RCC 7860 (cell line): Measurements from ENCODE around the gene RHBDD1.

Experiments
- DNase-seq: peaks from one replicate; pipeline ENCODE4 v3.0.0-alpha.2; 2015; ENCODE audit warnings: low spot score
- FAIRE-seq: peaks from 2 replicates; lab custom pipeline; 2012; peaks lifted over from hg19 to GRCh38; lab: Jason Lieb, UNC

Gene RHBDD1

GRCh38 chr2:227016894-227017293 lies 181.0 kb downstream of the RHBDD1 start:
- no peak for FAIRE-seq
- DNase-seq = no peak

DNA sequence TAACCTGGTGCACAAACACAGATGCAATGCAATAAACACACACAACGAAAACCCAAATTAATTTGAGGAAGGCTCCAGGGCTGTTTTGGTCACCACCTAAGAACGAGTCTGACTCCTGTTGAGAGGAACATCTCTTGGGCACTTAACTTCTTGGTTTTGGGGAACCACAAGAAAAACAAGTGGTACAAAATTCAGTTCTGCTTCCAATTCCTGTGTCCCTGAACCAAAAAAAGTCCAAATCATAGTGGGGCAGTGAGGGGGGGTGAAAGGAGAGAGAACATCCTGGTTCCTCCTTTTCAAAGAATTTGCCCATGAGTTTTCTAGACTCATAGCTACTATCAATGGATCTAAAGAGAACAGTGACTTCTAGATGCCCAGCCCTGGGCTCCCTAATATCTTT lies 184.6 kb downstream of the RHBDD1 start:
- no peak for FAIRE-seq

DNA sequence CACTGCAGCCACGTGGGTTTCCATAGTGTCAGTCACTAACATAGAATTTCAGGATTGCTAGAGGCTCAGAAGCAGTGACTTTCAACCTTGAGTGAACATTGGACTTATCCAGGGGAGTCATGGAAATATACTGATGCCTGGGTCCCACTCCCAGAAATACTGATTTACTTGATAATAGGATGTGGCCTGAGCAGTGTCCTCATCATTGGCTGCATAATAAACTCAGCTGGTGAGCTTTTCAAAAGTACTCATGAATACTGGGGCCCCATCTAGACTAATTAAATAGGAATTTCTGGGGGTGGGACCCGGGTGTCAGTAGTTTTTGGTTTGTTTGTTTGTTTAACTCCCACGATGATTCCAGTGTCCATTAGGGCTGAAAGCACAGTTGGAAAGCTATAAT lies 186.8 kb downstream of the RHBDD1 start:
- no peak for FAIRE-seq

More for the DNA sequence above, 184.6 kb downstream of the RHBDD1 start:
- no peak for DNase-seq

GRCh38 chr2:227025510-227025909 lies 189.7 kb downstream of the RHBDD1 start:
- FAIRE-seq (no peak), DNase-seq (no peak)

More for the DNA sequence above, 186.8 kb downstream of the RHBDD1 start:
- no peak for DNase-seq

DNA sequence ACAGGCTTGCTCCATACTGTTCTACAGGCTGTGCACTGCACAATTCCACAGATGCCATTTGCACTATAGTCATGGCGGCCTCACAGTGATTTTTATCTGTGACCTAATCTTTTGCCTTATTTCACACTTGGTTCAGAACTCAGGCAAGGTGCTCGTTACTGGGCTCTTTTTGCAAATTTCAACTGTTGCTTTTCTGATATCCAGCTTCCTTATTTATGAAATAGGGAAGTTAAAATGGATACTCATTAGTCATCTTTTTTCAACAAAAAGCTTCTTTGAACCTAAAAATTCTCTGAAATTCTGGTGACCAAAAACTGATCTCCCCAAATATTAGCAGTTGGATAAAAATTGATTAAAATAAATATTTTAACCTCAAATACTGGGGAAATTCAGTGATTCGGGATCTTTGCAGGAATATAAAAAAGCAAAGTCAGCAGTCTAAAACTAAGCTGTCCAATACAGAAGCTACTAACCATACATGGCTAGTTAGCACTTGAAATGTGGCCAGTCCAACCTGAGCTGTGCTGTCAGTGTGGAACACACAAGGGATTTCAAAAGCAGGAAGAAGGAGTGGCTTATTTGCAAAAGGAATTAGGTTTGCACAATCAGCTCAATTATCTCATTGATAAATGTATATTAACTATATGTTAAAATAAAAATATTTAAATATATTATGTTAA lies 193.7 kb downstream of the RHBDD1 start:
- no peak for DNase-seq
- no peak for FAIRE-seq

DNA sequence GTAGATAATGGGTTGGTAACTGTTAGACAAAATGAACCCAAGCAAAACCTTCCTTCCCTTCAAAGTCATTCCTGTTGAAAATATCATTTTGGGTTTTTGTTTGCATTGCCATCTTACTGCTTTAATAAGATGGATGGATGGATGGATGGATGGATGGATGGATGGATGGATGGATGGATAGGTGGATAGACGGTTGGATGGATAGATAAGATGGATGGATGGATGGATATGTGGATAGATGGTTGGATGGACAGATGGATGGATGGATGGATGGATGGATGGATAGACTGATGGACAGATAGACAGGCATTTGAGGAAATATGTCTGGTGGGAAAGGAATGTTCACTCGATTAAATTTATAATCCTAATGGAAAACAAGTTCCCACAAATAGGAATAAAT lies 194.9 kb downstream of the RHBDD1 start:
- FAIRE-seq (no peak), DNase-seq (no peak)

- DNase-seq (no peak), FAIRE-seq (no peak)
Observed at GRCh38 chr2:227031379-227031778, 195.5 kb downstream of the RHBDD1 start.

DNA sequence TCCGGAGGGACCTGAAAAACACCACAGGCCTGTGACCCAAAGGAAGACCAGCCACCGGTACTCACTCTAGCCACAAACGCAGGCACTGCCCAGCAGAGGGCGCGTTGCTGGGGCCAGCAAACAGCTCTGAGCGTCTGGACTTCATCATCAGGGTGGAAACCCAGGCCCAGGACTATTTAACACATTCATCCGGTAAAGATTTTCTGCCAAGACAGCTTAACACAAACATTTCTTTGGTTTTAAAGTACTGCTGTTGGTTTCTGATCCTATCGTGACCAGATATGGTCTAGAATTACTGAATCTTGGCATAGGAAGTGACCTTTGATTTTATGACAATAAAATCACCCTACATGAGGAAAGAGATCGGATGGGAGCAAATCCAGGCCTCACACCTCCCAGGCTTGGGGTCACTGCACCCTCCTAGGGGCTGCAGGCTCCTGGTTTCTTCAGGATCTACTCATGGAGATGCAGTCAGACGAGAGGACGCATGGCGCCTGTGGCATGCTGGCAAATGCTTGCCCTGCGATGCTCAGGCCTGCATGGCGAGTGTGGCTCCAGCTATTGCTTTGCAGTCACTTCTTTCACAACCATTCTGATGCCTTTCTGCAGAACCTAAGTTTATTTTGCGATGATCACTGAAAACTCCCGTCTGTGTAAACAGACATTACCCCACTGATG lies 197.8 kb downstream of the RHBDD1 start:
- FAIRE-seq (no peak), DNase-seq (no peak)

DNA sequence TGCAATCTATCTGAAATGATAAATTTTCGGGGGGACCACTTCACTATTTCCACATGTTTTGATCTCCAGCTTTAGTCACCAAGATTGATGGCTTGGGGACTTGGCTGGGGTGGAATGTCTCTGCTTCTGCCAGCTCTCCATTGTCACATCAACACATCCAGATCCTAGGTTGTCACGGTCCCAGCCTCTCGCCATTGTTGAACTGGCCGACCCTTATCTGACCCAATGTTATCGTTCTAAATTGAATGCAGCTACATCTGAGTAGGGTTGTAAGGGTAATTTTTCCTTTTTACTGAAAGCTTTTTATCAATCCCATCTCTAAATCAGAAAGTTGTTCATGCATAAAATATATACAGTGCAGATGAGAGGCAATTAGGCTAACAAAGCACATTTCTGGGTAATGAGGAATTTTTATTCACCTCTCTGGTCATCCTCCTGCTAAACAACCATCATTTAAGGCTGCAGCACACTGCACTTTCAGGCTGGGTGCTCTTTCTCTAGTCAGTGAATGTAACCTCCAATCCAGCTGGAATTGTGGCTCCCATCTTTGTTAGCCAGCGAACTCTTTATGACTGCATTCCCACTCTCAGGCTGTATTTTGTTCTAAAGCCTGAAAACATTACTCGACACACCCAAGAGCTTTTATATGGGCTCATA lies 200.0 kb downstream of the RHBDD1 start:
- no peak for FAIRE-seq
- no peak for DNase-seq

GRCh38 chr2:227036527-227036926 lies 200.7 kb downstream of the RHBDD1 start:
- FAIRE-seq = no peak
- no peak for DNase-seq

- DNase-seq = no peak
- no peak for FAIRE-seq
Observed at GRCh38 chr2:227038550-227039189, 202.8 kb downstream of the RHBDD1 start.

GRCh38 chr2:227043981-227044380 lies 208.1 kb downstream of the RHBDD1 start:
- DNase-seq (no peak), FAIRE-seq (no peak)
